GM23338 (cell line): ENCODE measurements around the gene FOXP4.

Experiments
- EZH2 ChIP-seq: fragments of 200-600 bp; sonication (generic); IDR thresholded peaks from one replicate; pipeline ENCODE4 v1.8.0; 2017; ENCODE audit warnings: antibody characterized with exemption, mild to moderate bottlenecking, low read depth; ENCODE audit not compliant: unreplicated experiment
- TF ChIP-seq, protein P1 (sequence below), 2 experiments: fragments of 200-600 bp in 1 of 2; sonication (generic) in 1 of 2; conservative IDR thresholded peaks; 2 replicates each; pipeline versions ENCODE4 v1.5.1 to v1.6.1; 2016 to 2017; ENCODE audit warnings: antibody characterized with exemption in 2 of 2, low read depth in 2 of 2, mild to moderate bottlenecking in 2 of 2, moderate library complexity in 1 of 2

- TF ChIP-seq, protein P1, sequence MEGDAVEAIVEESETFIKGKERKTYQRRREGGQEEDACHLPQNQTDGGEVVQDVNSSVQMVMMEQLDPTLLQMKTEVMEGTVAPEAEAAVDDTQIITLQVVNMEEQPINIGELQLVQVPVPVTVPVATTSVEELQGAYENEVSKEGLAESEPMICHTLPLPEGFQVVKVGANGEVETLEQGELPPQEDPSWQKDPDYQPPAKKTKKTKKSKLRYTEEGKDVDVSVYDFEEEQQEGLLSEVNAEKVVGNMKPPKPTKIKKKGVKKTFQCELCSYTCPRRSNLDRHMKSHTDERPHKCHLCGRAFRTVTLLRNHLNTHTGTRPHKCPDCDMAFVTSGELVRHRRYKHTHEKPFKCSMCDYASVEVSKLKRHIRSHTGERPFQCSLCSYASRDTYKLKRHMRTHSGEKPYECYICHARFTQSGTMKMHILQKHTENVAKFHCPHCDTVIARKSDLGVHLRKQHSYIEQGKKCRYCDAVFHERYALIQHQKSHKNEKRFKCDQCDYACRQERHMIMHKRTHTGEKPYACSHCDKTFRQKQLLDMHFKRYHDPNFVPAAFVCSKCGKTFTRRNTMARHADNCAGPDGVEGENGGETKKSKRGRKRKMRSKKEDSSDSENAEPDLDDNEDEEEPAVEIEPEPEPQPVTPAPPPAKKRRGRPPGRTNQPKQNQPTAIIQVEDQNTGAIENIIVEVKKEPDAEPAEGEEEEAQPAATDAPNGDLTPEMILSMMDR (conservative IDR thresholded peaks at IDR 0.05; ENCODE audit: low read depth in 2 of 2) = no peak
- no peak for TF ChIP-seq EZH2
Measured at GRCh38 chr6:41560431-41561192, 14.4 kb downstream of the FOXP4 start.
